CD4-positive, alpha-beta T cell treated with Interleukin-21 for 1 hour (primary cell): ENCODE results near the gene BECN2.

Source experiments
- DNase-seq: peaks from one replicate; pipeline ENCODE4 v3.0.0-alpha.2; 2020

The BECN2 gene

GRCh38 chr1:241957692-241958494, at the start of gene BECN2:
BECN2 (plus strand) TSS chr1:241957767; CDS start chr1:241957767, 0 bp downstream.
- DNase-seq = no peak

- DNase-seq = no peak
Measured at GRCh38 chr1:241916196-241916595, 41.4 kb upstream of the BECN2 start.

DNA sequence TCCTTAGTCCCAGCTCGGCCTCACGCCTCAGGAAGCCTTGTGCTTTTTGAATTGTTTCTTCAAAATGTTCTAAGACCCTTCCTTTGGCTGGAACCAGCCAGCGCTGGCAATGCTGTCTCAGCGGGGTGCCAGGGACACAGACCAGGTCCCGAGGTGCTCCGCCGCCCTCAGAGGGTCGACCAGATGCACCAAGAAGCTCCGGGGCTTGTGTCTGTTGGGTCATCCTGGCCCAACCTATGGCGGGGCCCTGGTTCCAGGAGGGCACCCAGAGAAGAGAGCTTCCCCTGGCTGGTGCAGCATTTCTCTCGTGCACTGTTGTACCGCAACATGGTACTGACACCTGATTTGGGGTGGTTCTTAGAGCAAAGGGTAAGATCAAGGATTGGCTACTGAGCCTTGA, 40.1 kb upstream of the BECN2 start:
- DNase-seq = no peak

GRCh38 chr1:241918879-241919278, 38.7 kb upstream of the BECN2 start:
- DNase-seq = no peak

GRCh38 chr1:241924080-241924808, 33.3 kb upstream of the BECN2 start:
- no peak for DNase-seq

- no peak for DNase-seq
Measured at GRCh38 chr1:241926141-241926540, 31.4 kb upstream of the BECN2 start.

DNA sequence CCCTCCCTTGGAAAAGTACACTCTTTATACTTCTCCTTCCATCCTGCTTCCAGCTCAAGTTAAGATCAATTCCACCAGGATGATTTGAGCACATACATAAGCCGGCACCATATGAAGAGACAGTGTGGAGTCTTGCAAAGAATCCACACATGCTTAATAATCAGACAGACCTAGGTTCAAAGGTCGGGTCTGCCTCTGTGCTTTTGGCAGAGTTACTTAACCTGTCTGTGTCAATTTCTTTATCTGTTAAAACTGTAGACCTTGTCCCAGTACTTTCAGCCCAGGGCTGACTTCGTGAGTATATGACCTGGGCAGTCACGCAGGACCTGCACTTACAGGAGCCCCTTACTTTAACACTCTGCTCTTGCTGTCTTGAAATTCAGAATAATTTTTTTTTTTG, 30.2 kb upstream of the BECN2 start:
- DNase-seq = no peak

DNA sequence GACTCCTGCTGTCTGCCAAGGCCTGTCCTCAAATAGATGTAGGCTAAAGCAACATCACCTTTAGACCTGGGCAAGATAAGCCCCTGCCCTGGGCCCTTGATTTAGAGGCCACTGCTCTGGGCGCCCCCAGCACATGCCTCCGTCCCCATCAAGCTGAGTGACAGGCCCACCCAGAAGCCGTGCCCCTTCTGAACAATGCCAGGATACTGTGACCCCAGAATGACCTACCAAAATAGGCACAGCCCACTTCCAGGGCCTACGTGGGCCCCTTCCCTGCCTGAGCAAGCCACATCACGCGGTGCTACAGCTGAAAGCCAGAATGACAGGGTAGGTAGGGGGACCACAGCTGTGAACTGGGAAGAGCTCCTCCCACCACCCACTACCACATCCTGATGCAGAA, 24.7 kb upstream of the BECN2 start:
- no peak for DNase-seq

GRCh38 chr1:241934201-241934848, 23.2 kb upstream of the BECN2 start:
- no peak for DNase-seq

DNA sequence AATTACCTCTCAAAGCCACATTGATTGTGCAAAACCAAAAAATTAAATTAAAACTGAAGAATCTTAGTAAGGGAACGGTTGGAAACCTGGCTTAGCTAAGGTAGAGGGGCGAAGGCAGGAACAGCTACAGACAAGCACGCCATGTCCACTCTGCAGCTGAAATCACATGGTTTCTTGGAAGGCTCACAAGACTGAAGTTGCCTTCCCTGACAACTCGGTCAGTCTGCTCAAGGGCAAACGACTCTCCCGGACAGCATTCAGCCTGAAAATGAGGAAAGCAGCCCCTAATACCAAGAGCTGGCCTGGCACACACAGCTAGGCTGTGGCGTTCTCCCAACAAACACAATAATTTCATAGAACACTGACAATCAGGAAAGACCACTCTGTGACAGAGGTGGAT, 22.7 kb upstream of the BECN2 start:
- no peak for DNase-seq

DNA sequence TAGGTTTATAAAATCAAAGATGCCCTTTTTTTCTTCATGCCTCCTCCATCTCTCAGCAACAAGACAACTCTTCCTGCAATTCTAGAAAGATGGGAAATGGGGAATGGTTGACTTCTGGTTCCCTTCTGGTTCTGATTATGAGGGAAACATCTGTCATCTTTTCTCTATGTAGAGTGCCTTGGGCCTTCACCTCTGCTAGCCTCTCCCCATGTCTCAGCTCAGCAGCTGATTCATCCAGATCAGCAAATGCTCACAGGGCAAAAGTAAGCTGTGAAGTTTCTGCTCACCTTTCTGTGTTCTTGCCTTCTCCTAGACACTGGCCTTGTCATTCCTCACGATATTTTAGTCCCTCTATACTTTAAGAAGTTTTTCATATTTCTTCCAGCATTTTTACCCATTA, 17.8 kb upstream of the BECN2 start:
- DNase-seq = no peak

DNA sequence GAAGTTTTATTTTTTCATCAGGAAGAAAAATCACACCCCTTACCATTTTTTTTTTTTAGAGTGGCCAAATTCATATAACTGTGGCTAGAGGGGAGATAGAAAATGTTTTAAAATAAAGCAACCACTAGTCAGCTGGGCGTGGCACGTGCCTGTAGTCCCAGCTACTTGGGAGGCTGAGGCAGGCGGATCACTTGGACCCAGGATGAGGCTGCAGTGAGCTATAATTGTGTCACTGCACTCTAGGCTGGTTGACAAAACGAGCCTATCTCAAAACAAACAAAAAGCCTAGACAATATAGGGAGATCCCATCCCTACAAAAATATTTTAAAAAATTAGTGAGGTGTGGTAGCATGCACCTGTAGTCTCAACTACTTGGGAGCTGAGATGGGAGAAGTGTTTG, 14.8 kb upstream of the BECN2 start:
- no peak for DNase-seq

- DNase-seq = no peak
Measured at GRCh38 chr1:241944300-241944699, 13.3 kb upstream of the BECN2 start.

- DNase-seq = no peak
Measured at GRCh38 chr1:241947354-241947753, 10.2 kb upstream of the BECN2 start.

- DNase-seq = no peak
Measured at GRCh38 chr1:241950390-241950789, 7.2 kb upstream of the BECN2 start.

DNA sequence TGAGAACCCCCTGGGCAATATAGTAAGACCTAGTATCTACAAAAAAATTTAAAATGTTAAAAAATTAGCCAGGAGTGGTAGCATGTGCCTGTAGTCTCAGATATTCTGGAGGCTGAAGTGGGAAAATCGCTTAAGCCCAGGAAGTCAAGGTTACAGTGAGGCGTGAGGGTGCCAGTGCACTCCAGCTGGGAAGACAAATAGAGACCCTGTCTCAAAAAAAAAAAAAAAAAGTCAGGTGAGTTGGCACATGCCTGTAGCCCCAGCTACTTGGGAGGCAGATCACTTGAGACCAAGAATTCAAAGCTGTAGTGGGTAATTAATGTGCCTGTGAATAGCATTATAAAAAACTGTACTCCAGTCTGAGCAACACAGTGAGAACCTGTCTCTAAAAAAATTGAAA, 4.6 kb downstream of the BECN2 start:
- DNase-seq = no peak

DNA sequence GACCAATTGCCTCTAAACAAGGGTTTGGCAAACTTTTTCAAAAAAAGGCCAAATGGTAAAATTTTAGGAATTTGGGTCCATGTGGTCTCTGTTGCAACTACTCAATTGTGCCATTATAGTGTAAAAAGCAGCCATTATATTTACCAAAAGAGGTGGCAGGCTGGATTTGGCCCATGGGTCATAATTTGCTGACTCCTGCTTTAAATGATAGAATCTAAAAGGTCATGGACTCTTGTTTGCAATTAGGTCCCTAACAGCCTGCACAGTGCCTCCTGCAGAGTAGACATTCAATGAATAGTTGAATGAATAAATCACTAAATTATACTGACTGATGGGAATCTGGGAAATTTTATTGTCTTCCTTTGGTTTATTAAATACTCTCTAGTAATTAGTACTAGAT, 6.2 kb downstream of the BECN2 start:
- no peak for DNase-seq

DNA sequence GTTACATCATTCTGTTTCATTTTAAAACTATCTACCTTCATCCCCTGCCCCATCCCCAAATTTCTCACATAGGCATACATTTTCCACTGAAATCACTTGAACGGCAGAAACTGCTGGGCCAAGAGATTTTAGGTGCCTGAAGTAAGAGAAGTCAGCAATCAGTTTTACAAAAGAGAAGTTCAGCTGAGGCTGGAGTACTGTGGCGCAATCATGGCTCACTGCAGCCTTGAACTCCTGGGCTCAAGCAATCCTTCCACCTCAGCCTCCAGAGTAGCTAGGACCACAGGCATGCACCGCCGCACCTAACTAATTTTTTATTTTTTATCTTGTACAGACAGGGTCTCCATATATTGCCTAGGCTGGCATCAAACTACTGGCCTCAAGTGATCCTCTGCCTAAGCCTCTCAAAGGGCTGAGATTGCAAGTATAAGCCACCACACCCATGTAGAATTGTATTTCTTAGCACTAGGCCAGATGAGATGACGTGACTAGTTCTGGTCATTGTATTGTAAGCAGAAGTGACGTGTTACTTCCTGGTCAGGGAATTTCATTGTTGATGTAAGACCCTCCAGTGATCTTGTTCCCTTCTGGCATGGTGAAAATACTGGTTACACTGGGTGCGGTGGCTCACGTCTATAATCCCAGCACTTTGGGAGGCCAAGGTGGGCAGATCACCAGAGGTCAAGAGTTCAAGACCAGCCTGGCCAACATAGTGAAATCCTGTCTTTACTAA, 7.1 kb downstream of the BECN2 start:
- no peak for DNase-seq

DNA sequence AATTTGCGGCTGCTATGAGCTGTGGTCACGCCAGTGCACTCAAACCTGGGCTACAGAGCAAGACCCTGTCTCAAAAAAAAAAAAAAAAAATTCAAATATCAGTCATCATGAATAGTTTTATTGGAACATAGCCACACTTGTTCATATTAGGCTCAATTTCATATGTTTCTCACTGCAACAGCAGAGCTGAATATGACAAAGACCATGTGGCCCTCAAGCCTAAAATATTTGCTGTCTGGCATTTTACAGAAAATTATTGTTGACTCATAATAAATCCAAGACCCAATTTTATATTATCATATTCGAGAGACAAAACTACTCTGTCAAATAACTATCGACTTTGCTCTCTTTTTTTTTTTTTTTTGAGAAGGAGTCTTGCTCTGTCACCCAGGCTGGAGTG, 11.0 kb downstream of the BECN2 start:
- no peak for DNase-seq

GRCh38 chr1:241972703-241973369, 15.3 kb downstream of the BECN2 start:
- DNase-seq = no peak

DNA sequence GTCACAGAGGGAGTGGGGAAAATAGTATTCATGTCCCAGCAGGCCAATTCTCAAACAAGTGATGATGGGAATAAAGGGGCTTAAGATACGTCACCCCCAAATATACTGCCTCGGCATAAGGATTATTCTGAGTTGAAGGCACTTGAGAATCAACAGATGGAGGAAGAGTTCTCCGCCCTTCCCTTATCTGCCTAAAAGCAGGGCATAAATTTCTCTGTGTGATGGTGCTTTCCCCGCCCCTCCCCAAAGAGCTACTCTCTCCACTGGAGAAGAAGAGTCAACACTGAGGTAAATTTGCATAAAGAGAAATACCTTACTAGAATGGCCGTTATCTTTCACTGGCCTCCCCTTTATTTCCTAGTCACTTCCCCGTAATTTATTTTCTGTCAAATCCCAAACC, 18.7 kb downstream of the BECN2 start:
- DNase-seq = no peak

GRCh38 chr1:241979071-241979470, 21.5 kb downstream of the BECN2 start:
- no peak for DNase-seq

GRCh38 chr1:241979926-241980325, 22.4 kb downstream of the BECN2 start:
- DNase-seq = no peak
